Measurements from ENCODE around the gene MYO1D. TPM values are rescaled to one million over a fixed set of nuclear protein-coding genes. Genes with fewer than 3 reads are reported as not detected.

MYO1D gene
- total and polyA plus RNA-seq, 2 of the 13 experiments (the other 11 are each of a cell fraction or from before 2014, with no cell fraction given): 13.2 to 17.3 TPM

DNA sequence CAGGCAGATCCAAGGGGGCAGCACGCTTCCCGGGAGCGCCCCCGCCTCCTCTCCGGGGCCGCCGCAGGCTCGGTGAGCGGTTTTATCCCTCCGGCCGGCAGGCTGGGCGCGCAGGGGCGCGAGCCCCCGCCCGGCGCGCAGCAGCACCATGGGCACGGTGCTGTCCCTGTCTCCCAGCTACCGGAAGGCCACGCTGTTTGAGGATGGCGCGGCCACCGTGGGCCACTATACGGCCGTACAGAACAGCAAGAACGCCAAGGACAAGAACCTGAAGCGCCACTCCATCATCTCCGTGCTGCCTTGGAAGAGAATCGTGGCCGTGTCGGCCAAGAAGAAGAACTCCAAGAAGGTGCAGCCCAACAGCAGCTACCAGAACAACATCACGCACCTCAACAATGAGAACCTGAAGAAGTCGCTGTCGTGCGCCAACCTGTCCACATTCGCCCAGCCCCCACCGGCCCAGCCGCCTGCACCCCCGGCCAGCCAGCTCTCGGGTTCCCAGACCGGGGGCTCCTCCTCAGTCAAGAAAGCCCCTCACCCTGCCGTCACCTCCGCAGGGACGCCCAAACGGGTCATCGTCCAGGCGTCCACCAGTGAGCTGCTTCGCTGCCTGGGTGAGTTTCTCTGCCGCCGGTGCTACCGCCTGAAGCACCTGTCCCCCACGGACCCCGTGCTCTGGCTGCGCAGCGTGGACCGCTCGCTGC is 389.3 kb downstream of the MYO1D start (continued):
- TF ChIP-seq, protein P1, sequence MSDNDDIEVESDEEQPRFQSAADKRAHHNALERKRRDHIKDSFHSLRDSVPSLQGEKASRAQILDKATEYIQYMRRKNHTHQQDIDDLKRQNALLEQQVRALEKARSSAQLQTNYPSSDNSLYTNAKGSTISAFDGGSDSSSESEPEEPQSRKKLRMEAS (IDR thresholded peaks at IDR 0.05): peak; percentile 11; the same call in 1 of the 2 replicates
- TF ChIP-seq ZNF552 (CRISPR knock-in tag; IDR thresholded peaks at IDR 0.05; ENCODE audit: borderline replicate concordance) (0 out of 2 replicates have a peak, but pooled peaks have one; percentile 41), HNRNPLL (IDR thresholded peaks at IDR 0.05; ENCODE audit: low read depth, low read length, poor library complexity, severe bottlenecking) (peak; percentile 83), GABPB1 (CRISPR knock-in tag; IDR thresholded peaks at IDR 0.05) (peak; percentile 64; the same call in 1 of the 2 replicates), MLLT10 (CRISPR knock-in tag; IDR thresholded peaks at IDR 0.05) (no peak), RBFOX2 (IDR thresholded peaks at IDR 0.05; ENCODE audit: low read depth, low read length) (peak; percentile 49; the same call in 1 of the 2 replicates), PHF8 (CRISPR knock-in tag; IDR thresholded peaks at IDR 0.05) (peak; percentile 26; the same call in 1 of the 2 replicates), CBX2 (IDR thresholded peaks at IDR 0.05; ENCODE audit: low read depth, low read length) (no peak), CBX2 (CRISPR knock-in tag; IDR thresholded peaks at IDR 0.05; ENCODE audit: low read depth) (no peak), AGO2 (optimal IDR thresholded peaks at IDR 0.05; ENCODE audit: low read depth, low read length) (peak; percentile 27), ZNF224 (CRISPR knock-in tag; IDR thresholded peaks at IDR 0.05) (no peak)
- TF ChIP-seq, protein P2, sequence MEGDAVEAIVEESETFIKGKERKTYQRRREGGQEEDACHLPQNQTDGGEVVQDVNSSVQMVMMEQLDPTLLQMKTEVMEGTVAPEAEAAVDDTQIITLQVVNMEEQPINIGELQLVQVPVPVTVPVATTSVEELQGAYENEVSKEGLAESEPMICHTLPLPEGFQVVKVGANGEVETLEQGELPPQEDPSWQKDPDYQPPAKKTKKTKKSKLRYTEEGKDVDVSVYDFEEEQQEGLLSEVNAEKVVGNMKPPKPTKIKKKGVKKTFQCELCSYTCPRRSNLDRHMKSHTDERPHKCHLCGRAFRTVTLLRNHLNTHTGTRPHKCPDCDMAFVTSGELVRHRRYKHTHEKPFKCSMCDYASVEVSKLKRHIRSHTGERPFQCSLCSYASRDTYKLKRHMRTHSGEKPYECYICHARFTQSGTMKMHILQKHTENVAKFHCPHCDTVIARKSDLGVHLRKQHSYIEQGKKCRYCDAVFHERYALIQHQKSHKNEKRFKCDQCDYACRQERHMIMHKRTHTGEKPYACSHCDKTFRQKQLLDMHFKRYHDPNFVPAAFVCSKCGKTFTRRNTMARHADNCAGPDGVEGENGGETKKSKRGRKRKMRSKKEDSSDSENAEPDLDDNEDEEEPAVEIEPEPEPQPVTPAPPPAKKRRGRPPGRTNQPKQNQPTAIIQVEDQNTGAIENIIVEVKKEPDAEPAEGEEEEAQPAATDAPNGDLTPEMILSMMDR (CRISPR knock-in tag; IDR thresholded peaks at IDR 0.05): peak; percentile 16; the same call in 1 of the 2 replicates
- TF ChIP-seq, protein P3, sequence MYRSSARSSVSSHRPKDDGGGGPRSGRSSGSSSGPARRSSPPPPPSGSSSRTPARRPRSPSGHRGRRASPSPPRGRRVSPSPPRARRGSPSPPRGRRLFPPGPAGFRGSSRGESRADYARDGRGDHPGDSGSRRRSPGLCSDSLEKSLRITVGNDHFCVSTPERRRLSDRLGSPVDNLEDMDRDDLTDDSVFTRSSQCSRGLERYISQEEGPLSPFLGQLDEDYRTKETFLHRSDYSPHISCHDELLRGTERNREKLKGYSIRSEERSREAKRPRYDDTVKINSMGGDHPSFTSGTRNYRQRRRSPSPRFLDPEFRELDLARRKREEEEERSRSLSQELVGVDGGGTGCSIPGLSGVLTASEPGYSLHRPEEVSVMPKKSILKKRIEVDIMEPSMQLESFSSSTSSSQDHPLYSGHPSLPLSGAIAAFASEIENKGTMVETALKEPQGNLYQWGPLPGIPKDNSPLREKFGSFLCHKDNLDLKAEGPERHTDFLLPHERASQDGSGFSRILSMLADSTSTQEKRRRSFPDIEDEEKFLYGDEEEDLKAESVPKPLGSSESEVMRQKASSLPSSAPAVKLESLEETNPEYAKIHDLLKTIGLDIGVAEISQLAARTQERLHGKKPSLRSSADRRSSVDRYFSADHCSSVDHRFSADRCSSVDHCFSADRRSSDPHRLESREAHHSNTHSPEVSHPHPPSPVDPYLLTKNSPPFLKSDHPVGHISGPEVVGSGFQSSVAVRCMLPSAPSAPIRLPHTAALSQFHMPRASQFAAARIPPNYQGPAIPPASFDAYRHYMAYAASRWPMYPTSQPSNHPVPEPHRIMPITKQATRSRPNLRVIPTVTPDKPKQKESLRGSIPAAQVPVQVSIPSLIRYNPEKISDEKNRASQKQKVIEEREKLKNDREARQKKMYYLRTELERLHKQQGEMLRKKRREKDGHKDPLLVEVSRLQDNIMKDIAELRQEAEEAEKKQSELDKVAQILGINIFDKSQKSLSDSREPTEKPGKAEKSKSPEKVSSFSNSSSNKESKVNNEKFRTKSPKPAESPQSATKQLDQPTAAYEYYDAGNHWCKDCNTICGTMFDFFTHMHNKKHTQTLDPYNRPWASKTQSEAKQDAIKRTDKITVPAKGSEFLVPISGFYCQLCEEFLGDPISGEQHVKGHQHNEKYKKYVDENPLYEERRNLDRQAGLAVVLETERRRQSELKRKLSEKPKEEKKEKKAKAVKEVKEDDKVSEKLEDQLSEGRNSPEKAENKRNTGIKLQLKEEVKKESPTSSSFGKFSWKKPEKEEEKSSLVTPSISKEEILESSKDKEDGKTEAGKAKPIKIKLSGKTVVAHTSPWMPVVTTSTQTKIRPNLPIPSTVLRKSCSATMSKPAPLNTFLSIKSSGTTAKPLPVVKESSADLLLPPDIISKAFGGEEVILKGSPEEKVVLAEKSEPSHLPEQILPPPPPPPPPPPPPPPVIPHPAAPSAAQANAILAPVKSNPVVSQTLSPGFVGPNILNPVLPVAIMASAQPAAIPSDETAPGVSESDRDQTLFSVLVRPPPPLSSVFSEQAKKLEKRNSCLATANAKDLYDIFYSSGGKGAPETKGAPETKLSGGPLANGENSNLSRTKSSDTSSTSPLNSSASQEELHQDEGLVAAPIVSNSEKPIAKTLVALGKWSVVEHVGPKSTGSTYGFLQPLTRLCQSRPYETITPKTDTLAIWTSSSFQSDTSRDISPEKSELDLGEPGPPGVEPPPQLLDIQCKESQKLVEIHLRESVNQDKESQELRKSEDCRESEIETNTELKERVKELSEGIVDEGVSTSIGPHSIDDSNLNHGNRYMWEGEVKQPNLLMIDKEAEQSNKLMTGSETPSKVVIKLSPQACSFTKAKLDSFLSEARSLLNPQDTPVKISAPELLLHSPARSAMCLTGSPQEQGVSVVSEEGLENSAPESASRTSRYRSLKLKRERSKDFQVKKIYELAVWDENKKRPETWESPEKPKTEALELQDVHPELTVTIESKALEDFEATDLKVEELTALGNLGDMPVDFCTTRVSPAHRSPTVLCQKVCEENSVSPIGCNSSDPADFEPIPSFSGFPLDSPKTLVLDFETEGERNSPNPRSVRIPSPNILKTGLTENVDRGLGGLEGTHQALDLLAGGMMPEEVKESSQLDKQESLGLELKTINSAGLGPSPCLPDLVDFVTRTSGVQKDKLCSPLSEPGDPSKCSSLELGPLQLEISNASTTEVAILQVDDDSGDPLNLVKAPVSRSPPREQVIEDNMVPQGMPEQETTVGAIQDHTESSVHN (CRISPR knock-in tag; IDR thresholded peaks at IDR 0.05): no peak

Data from HepG2 (cell line).